HEK293 (cell line): ENCODE measurements around the gene TET2.

ENCODE experiments used
- YY1 ChIP-seq: fragments of 450-650 bp; formaldehyde crosslinking; IDR thresholded peaks from 2 replicates; pipeline ENCODE4 v1.5.1; 2018; ENCODE audit warnings: missing biosample characterization, missing genetic modification characterization
- ZNF423 ChIP-seq: fragments of 450-650 bp; formaldehyde crosslinking; IDR thresholded peaks from 2 replicates; pipeline ENCODE4 v1.5.1; 2016; ENCODE audit warnings: missing biosample characterization, missing genetic modification characterization
- ZNF510 ChIP-seq: fragments of 450-650 bp; formaldehyde crosslinking; IDR thresholded peaks from 2 replicates; pipeline ENCODE4 v1.5.1; 2018; ENCODE audit warnings: mild to moderate bottlenecking, missing genetic modification characterization, missing biosample characterization; ENCODE audit not compliant: insufficient replicate concordance
- TF ChIP-seq, protein P1 (sequence below): fragments of 450-650 bp; formaldehyde crosslinking; IDR thresholded peaks from 2 replicates; pipeline ENCODE4 v1.5.1; 2016; ENCODE audit warnings: missing biosample characterization, missing genetic modification characterization
- TF ChIP-seq, protein P2 (sequence below): fragments of 450-650 bp; formaldehyde crosslinking; IDR thresholded peaks from 2 replicates; pipeline ENCODE4 v1.5.1; 2016; ENCODE audit warnings: missing biosample characterization, missing genetic modification characterization

DNA sequence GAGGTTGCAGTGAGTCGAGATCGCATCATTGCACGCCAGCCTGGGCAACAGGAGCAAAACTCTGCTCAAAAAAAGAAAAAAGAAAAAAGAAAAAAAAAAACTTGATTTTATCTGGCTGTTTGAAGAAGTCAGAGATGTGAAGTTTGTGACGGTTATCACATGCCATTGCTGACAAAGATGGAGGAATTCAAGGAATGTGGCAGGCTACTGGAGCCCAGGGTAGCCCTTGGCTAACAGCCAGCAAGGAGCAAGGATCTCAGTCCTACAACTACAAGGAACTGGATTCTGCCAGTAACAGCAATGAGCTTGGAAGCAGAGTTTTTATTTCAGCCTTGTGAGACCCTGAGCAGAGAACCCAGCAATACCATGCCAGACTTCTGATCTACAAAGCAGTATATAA lies 24.3 kb upstream of the TET2 start:
- TF ChIP-seq YY1 (tag by site-specific recombination) (no peak), ZNF423 (tag by site-specific recombination) (no peak), ZNF510 (tag by site-specific recombination) (no peak)
- TF ChIP-seq, protein P1, sequence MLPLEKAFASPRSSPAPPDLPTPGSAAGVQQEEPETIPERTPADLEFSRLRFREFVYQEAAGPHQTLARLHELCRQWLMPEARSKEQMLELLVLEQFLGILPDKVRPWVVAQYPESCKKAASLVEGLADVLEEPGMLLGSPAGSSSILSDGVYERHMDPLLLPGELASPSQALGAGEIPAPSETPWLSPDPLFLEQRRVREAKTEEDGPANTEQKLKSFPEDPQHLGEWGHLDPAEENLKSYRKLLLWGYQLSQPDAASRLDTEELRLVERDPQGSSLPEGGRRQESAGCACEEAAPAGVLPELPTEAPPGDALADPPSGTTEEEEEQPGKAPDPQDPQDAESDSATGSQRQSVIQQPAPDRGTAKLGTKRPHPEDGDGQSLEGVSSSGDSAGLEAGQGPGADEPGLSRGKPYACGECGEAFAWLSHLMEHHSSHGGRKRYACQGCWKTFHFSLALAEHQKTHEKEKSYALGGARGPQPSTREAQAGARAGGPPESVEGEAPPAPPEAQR (tag by site-specific recombination), result no peak
- TF ChIP-seq, protein P2, sequence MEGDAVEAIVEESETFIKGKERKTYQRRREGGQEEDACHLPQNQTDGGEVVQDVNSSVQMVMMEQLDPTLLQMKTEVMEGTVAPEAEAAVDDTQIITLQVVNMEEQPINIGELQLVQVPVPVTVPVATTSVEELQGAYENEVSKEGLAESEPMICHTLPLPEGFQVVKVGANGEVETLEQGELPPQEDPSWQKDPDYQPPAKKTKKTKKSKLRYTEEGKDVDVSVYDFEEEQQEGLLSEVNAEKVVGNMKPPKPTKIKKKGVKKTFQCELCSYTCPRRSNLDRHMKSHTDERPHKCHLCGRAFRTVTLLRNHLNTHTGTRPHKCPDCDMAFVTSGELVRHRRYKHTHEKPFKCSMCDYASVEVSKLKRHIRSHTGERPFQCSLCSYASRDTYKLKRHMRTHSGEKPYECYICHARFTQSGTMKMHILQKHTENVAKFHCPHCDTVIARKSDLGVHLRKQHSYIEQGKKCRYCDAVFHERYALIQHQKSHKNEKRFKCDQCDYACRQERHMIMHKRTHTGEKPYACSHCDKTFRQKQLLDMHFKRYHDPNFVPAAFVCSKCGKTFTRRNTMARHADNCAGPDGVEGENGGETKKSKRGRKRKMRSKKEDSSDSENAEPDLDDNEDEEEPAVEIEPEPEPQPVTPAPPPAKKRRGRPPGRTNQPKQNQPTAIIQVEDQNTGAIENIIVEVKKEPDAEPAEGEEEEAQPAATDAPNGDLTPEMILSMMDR (tag by site-specific recombination), result no peak
